OCI-LY1 (cell line): ENCODE results near the gene MSL3.

Source experiments
- H2AFZ ChIP-seq: fragments of 200-600 bp; sonication (generic), shearing (Covaris generic); 2 replicates; pipeline ENCODE4 v1.6.0; 2014; ENCODE audit warnings: antibody characterized with exemption, mild to moderate bottlenecking, low read length
- H3F3A ChIP-seq: fragments of 200-600 bp; sonication (generic), shearing (Covaris generic); 2 replicates; pipeline ENCODE4 v1.6.0; 2014; ENCODE audit warnings: mild to moderate bottlenecking, antibody characterized with exemption, low read length, moderate library complexity; ENCODE audit not compliant: insufficient read depth
- H3K27ac ChIP-seq: fragments of 200-600 bp; sonication (generic); 2 replicates; pipeline ENCODE4 v1.5.1; 2014; ENCODE audit warnings: low read length, mixed run types, mild to moderate bottlenecking, low read depth; ENCODE audit not compliant: poor library complexity, severe bottlenecking
- H3K27me3 ChIP-seq: fragments of 200-600 bp; sonication (generic); 2 replicates; pipeline ENCODE4 v1.6.0; 2014; ENCODE audit warnings: antibody characterized with exemption, mild to moderate bottlenecking, low read length, moderate library complexity; ENCODE audit not compliant: insufficient read depth
- H3K36me3 ChIP-seq: fragments of 200-600 bp; sonication (generic); 2 replicates; pipeline ENCODE4 v1.6.1; 2014; ENCODE audit warnings: mild to moderate bottlenecking, antibody characterized with exemption, low read length, moderate library complexity, mixed read lengths; ENCODE audit not compliant: insufficient read depth
- H3K4me1 ChIP-seq: fragments of 200-600 bp; sonication (generic); 2 replicates; pipeline ENCODE4 v1.5.1; 2014; ENCODE audit warnings: mild to moderate bottlenecking, low read length, moderate library complexity; ENCODE audit not compliant: insufficient read depth, severe bottlenecking
- H3K4me2 ChIP-seq: fragments of 200-600 bp; sonication (generic), shearing (Covaris generic); 2 replicates; pipeline ENCODE4 v1.6.1; 2014; ENCODE audit warnings: low read length
- H3K4me3 ChIP-seq: fragments of 200-600 bp; sonication (generic); 2 replicates; pipeline ENCODE4 v1.5.1; 2014; ENCODE audit warnings: low read length, low read depth, mild to moderate bottlenecking, mixed read lengths; ENCODE audit not compliant: poor library complexity, severe bottlenecking
- H3K79me2 ChIP-seq: fragments of 200-600 bp; shearing (Covaris generic); 2 replicates; pipeline ENCODE4 v1.6.1; 2016; ENCODE audit warnings: mixed run types, low read length, mixed read lengths; ENCODE audit not compliant: insufficient read depth
- H3K9ac ChIP-seq: fragments of 200-600 bp; sonication (generic), shearing (Covaris generic); 2 replicates; pipeline ENCODE4 v1.6.1; 2014; ENCODE audit warnings: mild to moderate bottlenecking, low read length, mixed read lengths
- H3K9me2 ChIP-seq: fragments of 200-600 bp; sonication (generic), shearing (Covaris generic); 2 replicates; pipeline ENCODE4 v1.6.1; 2014; ENCODE audit warnings: low read depth, mild to moderate bottlenecking, low read length, mixed read lengths
- H3K9me3 ChIP-seq: fragments of 200-600 bp; shearing (Covaris generic); 2 replicates; pipeline ENCODE4 v1.6.1; 2014; ENCODE audit warnings: low read length, mixed read lengths
- H4K20me1 ChIP-seq: fragments of 200-600 bp; sonication (generic), shearing (Covaris generic); 2 replicates; pipeline ENCODE4 v1.6.0; 2016; ENCODE audit warnings: mild to moderate bottlenecking, low read length; ENCODE audit not compliant: insufficient read depth
- EZH2 ChIP-seq: fragments of 200-600 bp; sonication (generic), shearing (Covaris generic); IDR thresholded peaks from 2 replicates; pipeline ENCODE4 v1.8.0; 2017; ENCODE audit warnings: borderline replicate concordance, mixed run types, mild to moderate bottlenecking, antibody characterized with exemption, low read length, moderate library complexity, mixed read lengths
- TF ChIP-seq, protein P1 (sequence below): fragments of 200-600 bp; sonication (generic), shearing (Covaris generic); IDR thresholded peaks from 2 replicates; pipeline ENCODE4 v1.5.1; 2017; ENCODE audit warnings: mild to moderate bottlenecking, antibody characterized with exemption, low read length, moderate library complexity, mixed read lengths

The MSL3 gene

DNA sequence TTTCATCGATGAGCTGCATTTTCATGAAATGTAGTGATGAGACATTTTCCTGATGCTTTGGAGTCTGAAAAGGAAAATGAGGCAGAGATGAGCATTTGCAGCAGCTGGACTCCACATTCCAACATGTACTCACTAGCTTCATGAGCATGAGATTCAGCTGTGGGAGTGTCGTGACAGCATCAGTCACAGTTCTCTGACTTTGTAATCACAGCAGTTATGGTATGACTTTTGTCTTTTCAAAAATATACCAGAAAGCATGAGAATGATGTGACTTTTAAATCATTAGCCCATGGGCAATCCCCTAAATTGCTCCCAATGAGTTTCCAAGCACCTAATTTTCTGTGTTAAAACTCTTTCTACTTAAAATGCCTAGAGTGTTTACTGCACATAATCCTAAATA is 18.3 kb upstream of the MSL3 start:
- H4K20me1 ChIP-seq = no peaks in the 10 kb centered on the region
- H3K4me2 ChIP-seq = no peak overlapping the region
- H3K4me3 ChIP-seq = no peak overlapping the region
- H3K9me2 ChIP-seq = no peaks in the 10 kb centered on the region
- no peak overlapping the region for H3K27ac ChIP-seq
- no peaks in the 10 kb centered on the region for H3K36me3 ChIP-seq
- H3F3A ChIP-seq = no peaks in the 10 kb centered on the region
- H3K4me1 ChIP-seq = no peaks in the 10 kb centered on the region
- H3K27me3 ChIP-seq = no peaks in the 10 kb centered on the region
- H3K9ac ChIP-seq = no peak overlapping the region
- no peaks in the 10 kb centered on the region for H3K79me2 ChIP-seq
- no peak overlapping the region for H2AFZ ChIP-seq
- TF ChIP-seq, protein P1, sequence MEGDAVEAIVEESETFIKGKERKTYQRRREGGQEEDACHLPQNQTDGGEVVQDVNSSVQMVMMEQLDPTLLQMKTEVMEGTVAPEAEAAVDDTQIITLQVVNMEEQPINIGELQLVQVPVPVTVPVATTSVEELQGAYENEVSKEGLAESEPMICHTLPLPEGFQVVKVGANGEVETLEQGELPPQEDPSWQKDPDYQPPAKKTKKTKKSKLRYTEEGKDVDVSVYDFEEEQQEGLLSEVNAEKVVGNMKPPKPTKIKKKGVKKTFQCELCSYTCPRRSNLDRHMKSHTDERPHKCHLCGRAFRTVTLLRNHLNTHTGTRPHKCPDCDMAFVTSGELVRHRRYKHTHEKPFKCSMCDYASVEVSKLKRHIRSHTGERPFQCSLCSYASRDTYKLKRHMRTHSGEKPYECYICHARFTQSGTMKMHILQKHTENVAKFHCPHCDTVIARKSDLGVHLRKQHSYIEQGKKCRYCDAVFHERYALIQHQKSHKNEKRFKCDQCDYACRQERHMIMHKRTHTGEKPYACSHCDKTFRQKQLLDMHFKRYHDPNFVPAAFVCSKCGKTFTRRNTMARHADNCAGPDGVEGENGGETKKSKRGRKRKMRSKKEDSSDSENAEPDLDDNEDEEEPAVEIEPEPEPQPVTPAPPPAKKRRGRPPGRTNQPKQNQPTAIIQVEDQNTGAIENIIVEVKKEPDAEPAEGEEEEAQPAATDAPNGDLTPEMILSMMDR = no peak
- TF ChIP-seq EZH2 = no peak
- no peaks in the 10 kb centered on the region for H3K9me3 ChIP-seq

DNA sequence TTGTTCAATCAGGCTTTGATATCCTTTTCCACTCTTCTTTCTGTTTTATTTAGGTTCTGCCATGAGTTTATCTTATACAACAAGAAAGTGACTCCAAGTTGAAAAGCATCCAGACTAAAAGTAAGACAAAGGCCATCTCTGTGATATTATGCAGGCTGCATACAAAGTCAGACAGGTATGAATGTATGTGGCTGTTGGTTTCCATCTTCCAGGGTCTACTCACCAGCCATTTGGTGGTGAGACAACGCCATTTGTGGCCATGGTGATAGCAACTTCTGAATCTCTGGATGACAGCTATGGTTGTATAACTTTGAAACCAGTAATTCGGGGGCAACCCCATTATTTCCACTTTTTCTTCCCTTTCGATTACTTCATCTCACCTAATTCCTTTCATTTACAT is 17.2 kb upstream of the MSL3 start:
- Histone ChIP-seq H3K9me2 (no peaks in the 10 kb centered on the region), H3K4me1 (no peaks in the 10 kb centered on the region), H3K27me3 (no peaks in the 10 kb centered on the region), H4K20me1 (no peaks in the 10 kb centered on the region), H3K36me3 (no peaks in the 10 kb centered on the region), H3K4me3 (no peak overlapping the region), H2AFZ (no peak overlapping the region), H3F3A (no peaks in the 10 kb centered on the region), H3K4me2 (no peak overlapping the region), H3K79me2 (no peaks in the 10 kb centered on the region), H3K27ac (no peak overlapping the region), H3K9me3 (no peaks in the 10 kb centered on the region), H3K9ac (no peak overlapping the region)
- no peak for TF ChIP-seq EZH2
- TF ChIP-seq, protein P1 = no peak

- H3K27ac ChIP-seq = no peak overlapping the region
- H4K20me1 ChIP-seq = no peaks in the 10 kb centered on the region
- H2AFZ ChIP-seq = no peak overlapping the region
- H3K36me3 ChIP-seq = no peaks in the 10 kb centered on the region
- no peaks in the 10 kb centered on the region for H3K9me3 ChIP-seq
- H3K79me2 ChIP-seq = no peaks in the 10 kb centered on the region
- no peaks in the 10 kb centered on the region for H3K9me2 ChIP-seq
- H3F3A ChIP-seq = no peaks in the 10 kb centered on the region
- no peak overlapping the region for H3K4me3 ChIP-seq
- no peaks in the 10 kb centered on the region for H3K27me3 ChIP-seq
- no peaks in the 10 kb centered on the region for H3K4me1 ChIP-seq
- no peak overlapping the region for H3K4me2 ChIP-seq
- no peak for TF ChIP-seq EZH2
- TF ChIP-seq, protein P1 = no peak
- H3K9ac ChIP-seq = no peak overlapping the region
Observed at GRCh38 chrX:11741574-11741973, 16.5 kb upstream of the MSL3 start.
